GM12874 (cell line): ENCODE results near the gene RALY.

ENCODE experiments used
- TF ChIP-seq, protein P1 (sequence below): IDR thresholded peaks from 2 replicates; pipeline ENCODE4 v1.5.1; 2011; ENCODE audit warnings: low read depth, mild to moderate bottlenecking, control low read depth, low read length, moderate library complexity; ENCODE audit not compliant: insufficient read depth

RALY gene

DNA sequence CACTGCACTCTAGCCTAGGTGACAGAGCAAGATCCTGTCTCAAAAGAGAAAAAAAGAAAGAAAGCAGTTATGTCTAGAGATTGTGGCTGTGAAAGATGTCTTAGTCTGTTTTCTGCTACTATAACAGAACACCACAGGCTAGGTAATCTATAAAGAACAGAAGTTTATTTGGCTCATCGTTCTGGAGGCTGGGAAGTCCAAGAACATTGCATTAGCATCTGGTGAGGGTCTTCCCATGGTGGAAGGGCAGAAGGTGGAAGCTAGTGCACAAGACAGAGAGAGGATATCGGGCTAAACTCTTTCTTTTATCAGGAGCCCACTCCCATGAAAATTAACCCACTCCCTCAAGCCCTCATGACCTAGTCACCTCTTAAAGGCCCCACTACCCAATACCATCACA lies 16.2 kb upstream of the RALY start:
- TF ChIP-seq, protein P1, sequence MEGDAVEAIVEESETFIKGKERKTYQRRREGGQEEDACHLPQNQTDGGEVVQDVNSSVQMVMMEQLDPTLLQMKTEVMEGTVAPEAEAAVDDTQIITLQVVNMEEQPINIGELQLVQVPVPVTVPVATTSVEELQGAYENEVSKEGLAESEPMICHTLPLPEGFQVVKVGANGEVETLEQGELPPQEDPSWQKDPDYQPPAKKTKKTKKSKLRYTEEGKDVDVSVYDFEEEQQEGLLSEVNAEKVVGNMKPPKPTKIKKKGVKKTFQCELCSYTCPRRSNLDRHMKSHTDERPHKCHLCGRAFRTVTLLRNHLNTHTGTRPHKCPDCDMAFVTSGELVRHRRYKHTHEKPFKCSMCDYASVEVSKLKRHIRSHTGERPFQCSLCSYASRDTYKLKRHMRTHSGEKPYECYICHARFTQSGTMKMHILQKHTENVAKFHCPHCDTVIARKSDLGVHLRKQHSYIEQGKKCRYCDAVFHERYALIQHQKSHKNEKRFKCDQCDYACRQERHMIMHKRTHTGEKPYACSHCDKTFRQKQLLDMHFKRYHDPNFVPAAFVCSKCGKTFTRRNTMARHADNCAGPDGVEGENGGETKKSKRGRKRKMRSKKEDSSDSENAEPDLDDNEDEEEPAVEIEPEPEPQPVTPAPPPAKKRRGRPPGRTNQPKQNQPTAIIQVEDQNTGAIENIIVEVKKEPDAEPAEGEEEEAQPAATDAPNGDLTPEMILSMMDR = no peak

DNA sequence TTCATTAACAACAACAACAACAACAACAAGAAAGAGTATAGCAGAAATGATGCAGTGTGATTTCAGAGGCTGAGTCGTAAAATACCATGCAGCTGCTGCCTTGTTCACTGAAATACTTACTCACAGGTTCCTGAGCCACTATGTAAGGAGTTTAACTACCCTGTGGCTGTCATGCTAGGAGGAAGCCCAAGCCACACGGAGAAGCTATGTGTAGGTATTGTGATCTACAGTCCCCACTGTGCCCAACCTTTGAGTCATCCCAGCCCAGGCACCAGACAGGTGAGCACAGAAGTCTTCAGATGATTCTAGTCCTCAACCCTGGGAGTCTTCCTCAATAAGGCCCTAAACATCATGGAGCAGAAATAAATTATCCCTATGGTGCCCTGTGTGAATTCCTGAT lies 14.6 kb upstream of the RALY start:
- TF ChIP-seq, protein P1 = no peak

DNA sequence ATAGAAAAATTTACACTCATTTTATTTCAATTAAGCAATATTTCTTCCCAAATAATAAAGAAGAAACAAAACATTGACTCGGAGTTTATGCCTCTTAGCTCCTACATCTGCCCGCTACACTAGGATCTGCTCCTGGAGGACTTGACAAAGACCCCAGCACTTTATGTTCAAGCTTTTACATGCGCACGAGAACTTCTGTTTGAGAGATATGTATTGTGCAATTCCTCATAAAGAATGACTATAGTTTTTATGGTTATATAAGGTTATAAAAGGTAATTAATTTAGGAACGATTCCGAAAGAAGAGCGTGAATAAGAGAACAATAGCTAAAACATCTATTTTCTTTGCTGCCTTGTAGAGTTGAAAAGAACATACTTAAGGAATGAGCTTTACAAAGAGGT lies 12.4 kb upstream of the RALY start:
- TF ChIP-seq, protein P1 = no peak

DNA sequence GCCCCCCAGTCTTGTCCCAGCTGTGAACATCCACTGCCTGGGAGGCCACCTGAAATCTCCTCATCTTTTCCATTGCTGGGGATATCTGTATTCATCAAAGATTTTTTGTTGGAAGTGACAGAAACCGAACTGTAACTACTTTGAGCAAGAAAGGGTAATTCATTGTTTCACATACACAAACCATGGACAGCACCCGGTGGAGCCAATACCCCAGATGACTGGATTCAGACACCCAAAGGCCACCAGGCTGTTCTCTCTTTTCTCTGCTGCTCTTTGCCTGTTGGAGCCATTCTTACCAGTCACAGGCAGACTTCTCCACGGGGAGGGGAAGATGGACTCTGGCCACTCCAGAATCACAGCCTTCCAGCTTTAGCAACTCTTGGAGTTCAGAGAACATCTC lies 11.7 kb upstream of the RALY start:
- TF ChIP-seq, protein P1 = no peak

DNA sequence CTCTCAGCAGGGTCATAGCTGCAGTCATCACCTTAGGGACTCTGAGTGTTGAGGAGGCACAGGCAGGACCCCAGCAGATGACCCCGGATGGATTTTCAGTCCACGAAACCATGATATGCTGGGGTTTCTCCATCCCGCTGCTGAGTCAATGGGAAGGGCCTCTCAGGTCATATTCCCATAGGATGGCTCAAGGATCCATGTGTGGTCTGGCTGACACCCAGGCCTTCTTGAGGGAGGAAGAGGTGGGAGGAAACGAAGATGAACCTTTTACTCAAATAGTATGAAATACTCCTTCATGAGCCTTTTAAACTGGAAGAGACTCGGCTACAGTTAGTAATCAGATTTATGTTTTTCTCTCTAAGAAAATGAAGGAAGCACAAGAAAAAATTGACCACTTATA lies 10.3 kb upstream of the RALY start:
- TF ChIP-seq, protein P1 = no peak

DNA sequence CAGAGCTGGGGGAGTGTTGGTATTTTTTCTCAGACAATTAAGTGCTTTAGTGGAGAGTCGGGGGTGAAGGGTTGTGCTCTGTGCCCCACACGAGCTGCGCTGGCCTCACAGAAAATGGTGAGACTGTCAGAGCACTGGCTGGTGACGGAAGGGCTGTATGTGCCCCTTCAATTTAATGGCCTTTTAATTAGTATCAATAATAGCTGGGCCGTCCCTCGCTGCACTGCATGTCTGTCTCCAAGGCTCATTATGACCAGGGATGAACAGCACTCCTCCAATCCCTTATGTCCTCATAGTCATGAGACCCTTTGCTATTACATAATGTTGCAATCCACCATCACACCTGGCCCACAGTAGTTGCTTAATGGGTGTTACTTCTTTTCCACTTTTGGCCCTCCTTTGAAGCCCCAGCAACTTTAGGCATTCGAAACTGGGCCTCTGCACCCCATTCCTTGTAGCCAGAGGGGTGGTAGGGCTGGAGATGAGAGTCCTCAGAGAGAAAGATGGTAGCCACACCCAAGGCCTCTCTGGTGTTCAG lies 9.5 kb upstream of the RALY start:
- TF ChIP-seq, protein P1 = no peak

DNA sequence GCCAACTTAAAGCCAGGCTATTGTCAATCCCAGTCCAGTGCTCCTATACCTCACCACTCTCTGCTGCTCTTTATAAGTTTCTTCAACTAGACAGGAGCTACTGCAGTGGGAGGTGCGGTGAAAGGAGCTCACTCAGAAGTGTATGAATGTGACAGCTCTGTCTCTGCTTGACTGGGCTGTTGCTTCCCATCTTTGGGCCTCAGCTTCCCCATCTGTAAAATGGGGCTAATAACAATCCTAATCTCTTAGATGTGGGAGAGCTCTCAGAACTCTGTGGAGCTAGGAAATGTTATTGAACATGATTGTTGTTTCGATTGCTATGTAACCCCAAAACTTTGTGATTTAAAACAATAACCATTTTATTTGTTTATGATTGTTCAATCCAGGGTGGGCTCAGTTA lies 8.4 kb upstream of the RALY start:
- TF ChIP-seq, protein P1 = no peak
